Prostate gland (tissue), 2 donors: ENCODE measurements around the gene TMEM222.

Source experiments
- POLR2A ChIP-seq: fragments of 450-650 bp; IDR thresholded peaks from one replicate; pipeline ENCODE4 v1.6.1; 2016; ENCODE audit warnings: antibody characterized with exemption, mild to moderate bottlenecking
- POLR2AphosphoS5 ChIP-seq: sonication (generic); formaldehyde crosslinking; IDR thresholded peaks from one replicate; pipeline ENCODE4 v1.6.1; 2017; ENCODE audit warnings: antibody characterized with exemption
- TF ChIP-seq, protein P1 (sequence below), 4 experiments: fragments of 200-600 bp in 2 of 4; fragments of 450-650 bp in 2 of 4; sonication (generic) in 2 of 4; IDR thresholded peaks; 1 replicate in 3 of 4; 2 replicates in 1 of 4; pipeline ENCODE4 v1.5.1; 2016 to 2019; ENCODE audit warnings: antibody characterized with exemption in 4 of 4, mild to moderate bottlenecking in 2 of 4, moderate library complexity in 2 of 4

- TF ChIP-seq, protein P1, sequence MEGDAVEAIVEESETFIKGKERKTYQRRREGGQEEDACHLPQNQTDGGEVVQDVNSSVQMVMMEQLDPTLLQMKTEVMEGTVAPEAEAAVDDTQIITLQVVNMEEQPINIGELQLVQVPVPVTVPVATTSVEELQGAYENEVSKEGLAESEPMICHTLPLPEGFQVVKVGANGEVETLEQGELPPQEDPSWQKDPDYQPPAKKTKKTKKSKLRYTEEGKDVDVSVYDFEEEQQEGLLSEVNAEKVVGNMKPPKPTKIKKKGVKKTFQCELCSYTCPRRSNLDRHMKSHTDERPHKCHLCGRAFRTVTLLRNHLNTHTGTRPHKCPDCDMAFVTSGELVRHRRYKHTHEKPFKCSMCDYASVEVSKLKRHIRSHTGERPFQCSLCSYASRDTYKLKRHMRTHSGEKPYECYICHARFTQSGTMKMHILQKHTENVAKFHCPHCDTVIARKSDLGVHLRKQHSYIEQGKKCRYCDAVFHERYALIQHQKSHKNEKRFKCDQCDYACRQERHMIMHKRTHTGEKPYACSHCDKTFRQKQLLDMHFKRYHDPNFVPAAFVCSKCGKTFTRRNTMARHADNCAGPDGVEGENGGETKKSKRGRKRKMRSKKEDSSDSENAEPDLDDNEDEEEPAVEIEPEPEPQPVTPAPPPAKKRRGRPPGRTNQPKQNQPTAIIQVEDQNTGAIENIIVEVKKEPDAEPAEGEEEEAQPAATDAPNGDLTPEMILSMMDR (IDR thresholded peaks at IDR 0.05), result no peak
- TF ChIP-seq POLR2AphosphoS5 (no peak), POLR2A (no peak)
Observed at GRCh38 chr1:27298632-27299384, 23.2 kb upstream of the TMEM222 start.
